Measurements from ENCODE around the gene SHC3.

The SHC3 gene

GRCh38 chr9:89097219-89097618 is 81.4 kb downstream of the SHC3 start:
- DNase-seq: no peak

- no peak for DNase-seq
Measured at GRCh38 chr9:89096807-89097206, 81.8 kb downstream of the SHC3 start.

- DNase-seq: no peak
Measured at GRCh38 chr9:89095761-89096528, 82.7 kb downstream of the SHC3 start.

DNA sequence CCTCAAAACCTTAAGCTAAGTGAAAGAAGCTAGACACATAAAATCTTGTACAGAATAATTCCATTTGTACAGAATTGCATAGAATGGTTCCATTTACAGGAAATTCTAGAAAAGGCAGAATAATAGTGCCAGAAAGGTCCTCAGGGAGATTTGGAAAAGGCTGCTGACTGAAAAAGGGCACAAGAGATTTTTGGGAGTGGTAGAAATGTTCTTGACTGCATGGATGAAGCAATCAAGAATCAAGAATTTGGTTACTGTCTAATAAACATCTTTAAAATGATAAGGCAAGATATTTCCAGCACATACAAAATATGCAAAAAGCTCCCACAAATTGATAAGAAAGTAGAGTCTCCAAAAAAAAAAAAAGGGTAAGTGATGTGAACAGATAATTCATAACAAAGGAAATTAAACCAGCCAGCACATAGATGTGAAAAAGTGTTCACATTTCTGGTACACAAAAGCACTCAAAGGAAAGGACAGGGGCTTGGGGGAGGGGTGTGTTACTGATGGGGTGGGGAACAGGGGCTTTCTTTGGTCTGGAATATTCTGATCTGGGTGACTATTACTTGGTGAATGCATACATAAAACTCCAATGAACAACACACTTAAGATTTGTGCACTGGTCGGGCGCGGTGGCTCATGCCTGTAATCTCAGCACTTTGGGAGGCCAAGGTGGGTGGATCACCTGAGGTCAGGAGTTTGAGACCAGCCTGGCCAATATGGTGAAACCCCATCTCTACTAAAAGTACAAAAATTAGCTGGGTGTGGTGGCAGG is 85.2 kb downstream of the SHC3 start:
- no peak for DNase-seq

GRCh38 chr9:89089176-89089575 is 89.4 kb downstream of the SHC3 start:
- DNase-seq: no peak

GRCh38 chr9:89083626-89084025 is 95.0 kb downstream of the SHC3 start:
- DNase-seq: no peak

DNA sequence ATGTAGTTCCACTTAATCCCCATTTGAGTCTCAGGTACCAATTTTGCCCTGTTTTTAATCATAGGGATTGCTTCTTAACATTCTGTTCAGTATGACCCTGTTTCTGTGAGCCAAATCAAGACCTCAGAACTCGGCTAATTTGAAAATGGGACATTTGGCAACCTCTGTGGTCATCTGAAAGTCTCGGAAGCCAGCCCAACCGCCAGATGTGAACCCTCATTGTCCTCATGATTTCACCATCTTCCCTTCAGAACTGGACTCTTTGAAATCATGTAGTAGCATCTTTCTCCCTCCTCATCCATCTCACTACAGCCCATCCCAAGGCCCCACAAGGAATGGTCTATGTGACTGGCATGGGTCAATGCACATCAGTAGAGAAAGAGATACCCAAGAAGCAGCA is 98.4 kb downstream of the SHC3 start:
- DNase-seq: no peak

DNA sequence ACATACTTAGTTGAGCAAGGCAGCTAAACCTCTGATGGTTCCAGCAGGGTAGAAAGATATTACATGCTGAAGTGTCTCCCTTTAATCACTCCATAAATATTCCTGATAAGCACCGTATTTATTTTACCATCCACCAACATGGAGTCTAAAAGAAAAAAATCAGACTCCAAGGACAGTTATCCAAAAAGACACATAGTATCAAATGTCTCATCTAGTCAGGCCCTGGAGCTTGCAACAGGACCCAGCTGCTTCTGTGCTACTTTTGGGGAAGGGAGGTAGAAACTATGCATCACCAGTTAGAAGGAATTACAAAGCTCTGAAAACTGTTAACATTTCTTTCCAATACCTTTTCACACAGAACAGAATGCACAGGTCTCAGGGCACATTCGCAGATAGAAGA is 99.2 kb downstream of the SHC3 start:
- no peak for DNase-seq

- DNase-seq: no peak
Measured at GRCh38 chr9:89078860-89079259, 99.8 kb downstream of the SHC3 start.

DNA sequence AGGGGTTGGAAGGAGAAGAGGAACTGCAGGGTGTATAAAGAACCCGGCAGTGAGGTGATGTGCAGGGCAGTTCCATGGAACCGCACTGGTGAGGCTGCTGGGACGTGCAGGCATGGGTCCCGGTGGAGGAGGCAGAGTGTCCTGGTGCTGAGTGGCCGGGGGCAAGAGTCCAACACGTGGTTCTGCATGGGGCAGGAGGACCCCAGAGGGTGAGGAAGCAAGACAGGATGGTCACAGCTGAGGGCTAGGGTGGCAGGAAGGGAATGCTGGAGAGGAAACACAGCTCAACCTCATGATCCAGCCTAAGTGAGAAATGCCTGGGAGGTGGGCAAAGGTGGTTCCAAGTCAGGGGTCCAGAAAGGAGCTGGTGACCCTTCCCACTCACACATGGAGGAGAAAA is 100.2 kb downstream of the SHC3 start:
- no peak for DNase-seq

- no peak for DNase-seq
Measured at GRCh38 chr9:89077519-89077918, 101.1 kb downstream of the SHC3 start.

DNA sequence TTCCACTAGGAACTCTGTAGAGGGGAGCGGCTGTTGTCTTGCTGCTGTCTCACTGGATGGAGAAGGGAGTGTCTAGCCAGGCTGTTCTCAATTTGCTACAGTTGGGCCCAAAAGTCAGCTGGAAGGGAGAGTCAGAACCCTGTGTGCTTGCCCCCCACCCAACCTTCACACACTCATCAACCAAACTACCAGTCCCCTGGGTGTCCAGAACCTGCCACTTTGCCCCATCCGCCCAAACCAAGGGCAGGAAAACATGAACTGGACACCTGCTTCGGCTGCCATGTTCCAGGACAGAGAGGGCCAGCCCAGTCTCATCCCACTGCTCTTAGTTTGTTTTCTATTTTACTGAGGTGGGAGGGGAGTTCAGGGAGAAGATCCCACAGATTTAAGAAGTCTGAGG is 105.2 kb downstream of the SHC3 start:
- DNase-seq: no peak

DNA sequence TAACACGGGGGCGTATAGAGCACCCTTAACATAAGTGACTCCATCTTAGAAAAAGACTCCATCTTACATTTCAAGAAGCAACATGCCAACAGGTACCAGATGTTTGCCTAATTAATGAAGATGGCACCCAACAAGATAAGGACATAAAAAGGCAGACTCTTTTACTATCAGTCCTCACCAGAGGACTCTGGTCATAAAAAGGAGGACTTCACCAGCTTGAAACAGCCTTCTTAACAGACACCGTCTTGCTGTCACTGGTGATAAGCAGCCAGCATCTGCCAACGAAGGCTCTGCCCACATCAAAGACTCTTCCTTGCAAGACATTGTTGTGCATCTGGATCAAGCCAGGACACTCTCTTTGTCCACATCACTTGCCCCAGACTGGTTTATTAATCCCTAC is 107.0 kb downstream of the SHC3 start:
- DNase-seq: no peak

GRCh38 chr9:89066835-89067234 is 111.8 kb downstream of the SHC3 start:
- DNase-seq: no peak

- no peak for DNase-seq
Measured at GRCh38 chr9:89065921-89066320, 112.7 kb downstream of the SHC3 start.

DNA sequence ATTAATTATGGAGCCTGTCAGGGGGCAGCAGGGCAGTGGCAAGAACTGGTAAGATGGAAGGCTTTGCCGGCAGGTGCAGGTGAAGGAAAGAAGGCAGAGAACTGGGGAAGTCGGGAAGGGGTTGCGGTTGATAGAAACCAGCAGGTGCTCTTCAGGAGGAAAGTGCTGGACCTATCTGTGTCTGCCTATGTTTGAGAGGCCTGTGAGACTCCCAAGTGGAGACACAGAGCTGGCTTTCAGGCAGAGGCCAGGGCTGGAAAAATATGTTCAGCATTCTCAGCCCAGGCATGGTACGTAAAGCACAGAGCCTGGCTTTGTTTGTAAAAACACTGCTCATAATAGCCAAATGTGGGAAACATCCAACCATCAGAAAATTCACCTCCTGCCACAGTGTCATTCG is 117.8 kb downstream of the SHC3 start:
- no peak for DNase-seq

DNA sequence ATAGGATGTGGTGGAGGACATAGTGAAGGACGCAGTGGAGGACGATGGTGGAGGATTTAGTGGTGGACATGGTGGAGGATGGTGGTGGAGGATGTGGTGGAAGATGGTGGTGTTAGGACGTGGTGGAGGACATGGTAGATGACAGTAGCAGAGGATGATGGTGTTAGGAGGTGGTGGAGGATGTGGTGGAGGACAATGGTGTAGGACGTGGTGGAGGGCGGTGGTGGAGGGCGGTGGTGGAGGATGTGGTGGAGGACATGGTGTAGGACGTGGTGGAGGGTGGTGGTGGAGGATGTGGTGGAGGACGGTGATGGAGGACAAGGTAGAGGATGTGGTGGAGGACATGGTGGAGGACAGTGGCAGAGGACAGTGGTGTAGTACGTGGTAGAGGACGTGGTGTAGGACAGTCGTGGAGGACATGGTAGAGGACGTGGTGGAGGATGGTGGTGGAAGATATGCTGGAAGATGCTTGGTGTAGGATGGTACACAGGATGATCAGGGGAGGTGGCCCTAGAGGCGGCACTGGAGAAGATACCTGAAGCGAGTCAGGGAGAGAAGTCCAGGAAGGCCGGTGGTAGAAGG is 118.6 kb downstream of the SHC3 start:
- DNase-seq: no peak

DNA sequence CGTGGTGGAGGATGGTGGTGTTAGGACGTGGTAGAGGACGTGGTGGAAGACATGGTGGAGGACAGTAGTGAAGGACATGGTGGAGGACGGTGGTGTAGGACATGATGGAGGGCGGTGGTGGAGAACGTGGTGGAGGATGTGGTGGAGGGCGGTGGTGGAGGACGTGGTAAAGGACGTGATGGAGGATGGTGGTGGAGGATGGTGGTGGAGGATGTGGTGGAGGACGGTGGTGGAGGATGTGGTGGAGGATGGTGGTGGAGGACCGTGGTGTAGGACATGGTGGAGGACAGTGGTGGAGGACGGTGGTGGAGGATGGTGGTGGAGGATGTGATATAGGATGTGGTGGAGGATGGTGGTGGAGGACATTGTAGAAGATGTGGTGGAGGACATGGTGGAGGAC is 119.7 kb downstream of the SHC3 start:
- DNase-seq: no peak

- no peak for DNase-seq
Measured at GRCh38 chr9:89054865-89055495, 123.6 kb downstream of the SHC3 start.

DNA sequence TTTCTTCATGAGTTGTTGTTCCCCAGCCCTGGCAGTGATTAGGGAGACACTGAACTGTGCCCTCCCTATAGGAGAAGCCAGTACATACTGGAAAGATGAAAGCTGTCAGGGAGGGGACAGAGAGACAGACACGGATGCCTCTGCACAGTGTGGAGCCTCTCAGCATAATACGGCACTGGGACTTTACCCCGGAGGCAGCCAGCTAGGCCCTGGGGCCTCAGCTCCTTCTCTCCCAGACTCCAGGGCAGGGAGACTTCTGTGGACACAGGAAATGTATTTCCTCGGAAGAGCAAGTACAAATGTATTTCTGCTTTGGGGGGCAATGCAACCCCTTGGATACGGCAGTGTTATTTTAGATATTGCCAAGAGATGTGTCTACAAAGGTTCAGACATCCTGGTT is 125.3 kb downstream of the SHC3 start:
- no peak for DNase-seq

DNA sequence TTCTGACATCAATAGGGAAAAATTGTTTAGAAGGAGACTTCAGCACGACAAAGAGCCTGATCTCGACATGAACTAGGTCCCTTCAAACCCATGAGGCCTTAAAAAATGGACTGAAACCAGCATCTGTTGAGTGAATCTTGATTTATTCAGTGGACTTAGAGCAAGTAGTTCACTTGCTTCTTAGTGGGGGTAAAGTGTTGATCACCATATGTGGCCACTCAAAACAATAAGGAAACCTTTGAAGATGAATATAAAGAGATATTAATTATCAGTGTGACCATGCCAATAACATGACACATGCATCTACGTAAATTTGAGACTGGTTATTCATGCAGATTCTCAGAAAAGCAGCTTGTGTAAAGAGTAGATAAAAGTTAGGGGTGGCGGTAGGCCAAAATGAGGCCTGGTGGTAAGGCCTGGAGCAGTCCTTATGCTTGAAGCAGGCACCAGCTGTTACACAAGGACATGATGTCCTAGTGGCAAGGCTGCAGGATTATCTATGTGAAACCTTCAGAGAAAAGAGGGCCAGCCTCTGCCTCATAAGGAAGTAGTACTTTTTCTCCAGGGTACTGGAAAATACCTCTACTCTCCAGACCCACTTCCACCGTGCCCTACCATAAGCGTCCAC is 126.0 kb downstream of the SHC3 start:
- DNase-seq: no peak

- no peak for DNase-seq
Measured at GRCh38 chr9:89051421-89052025, 127.1 kb downstream of the SHC3 start.

GRCh38 chr9:89049646-89050045 is 129.0 kb downstream of the SHC3 start:
- DNase-seq: no peak
